Kidney epithelial cell (primary cell): ENCODE results near the gene DPH6. TPM values are rescaled to one million over a fixed set of nuclear protein-coding genes. Genes with fewer than 3 reads are reported as not detected.
"Not testable (repeated sequence)": the region's sequence is repeated elsewhere in the genome, so short reads cannot be mapped to it uniquely, and the experiment has no call there.

Source experiments
- DNase-seq: peaks from one replicate; pipeline ENCODE4 v3.0.0-alpha.2; 2010; ENCODE audit warnings: low read depth
- H3K27me3 ChIP-seq: 2 replicates; pipeline ENCODE4 v1.6.0; 2011; ENCODE audit warnings: low read length; ENCODE audit not compliant: control insufficient read depth, insufficient read depth
- H3K36me3 ChIP-seq: 2 replicates; pipeline ENCODE4 v1.5.1; 2011; ENCODE audit warnings: low read length; ENCODE audit not compliant: control insufficient read depth, insufficient read depth
- H3K4me3 ChIP-seq: 2 replicates; pipeline ENCODE4 v1.5.1; 2011; ENCODE audit warnings: low read depth, mild to moderate bottlenecking, control low read depth, low read length
- CTCF ChIP-seq: IDR thresholded peaks from 2 replicates; pipeline ENCODE4 v1.5.1; 2011; ENCODE audit warnings: mild to moderate bottlenecking, moderate library complexity, low read length, control low read depth, inconsistent platforms; ENCODE audit not compliant: insufficient read depth, poor library complexity, severe bottlenecking
- total RNA-seq: library from RNA; depleted of rRNA; stranded (reverse); fragments of >200 nt; gene quantifications from 2 replicates; pipeline ENCODE4 v1.2.3, GENCODE V29; 2015

DPH6 gene
- total RNA-seq, 1 donor from 2014 or later, result 13.5 TPM

GRCh38 chr15:35442742-35443141 lies 103.2 kb downstream of the DPH6 start:
- no peak overlapping the region for H3K4me3 ChIP-seq
- TF ChIP-seq CTCF, result no peak
- DNase-seq, result no peak
- no peaks in the 10 kb centered on the region for H3K27me3 ChIP-seq
- no peaks in the 10 kb centered on the region for H3K36me3 ChIP-seq

GRCh38 chr15:35441279-35441678 lies 104.7 kb downstream of the DPH6 start:
- not testable (repeated sequence) for H3K27me3 ChIP-seq, H3K4me3 ChIP-seq, H3K36me3 ChIP-seq, DNase-seq

GRCh38 chr15:35440265-35440664 lies 105.7 kb downstream of the DPH6 start:
- no peak overlapping the region for H3K4me3 ChIP-seq
- H3K36me3 ChIP-seq, result no peaks in the 10 kb centered on the region
- no peak for TF ChIP-seq CTCF
- DNase-seq, result no peak
- no peaks in the 10 kb centered on the region for H3K27me3 ChIP-seq

GRCh38 chr15:35439291-35439690 lies 106.7 kb downstream of the DPH6 start:
- no peaks in the 10 kb centered on the region for H3K36me3 ChIP-seq
- H3K27me3 ChIP-seq, result no peaks in the 10 kb centered on the region
- DNase-seq, result no peak
- no peak for TF ChIP-seq CTCF
- H3K4me3 ChIP-seq, result no peak overlapping the region

GRCh38 chr15:35437157-35437556 lies 108.8 kb downstream of the DPH6 start:
- TF ChIP-seq CTCF, result no peak
- Histone ChIP-seq H3K36me3 (no peaks in the 10 kb centered on the region), H3K27me3 (no peaks in the 10 kb centered on the region), H3K4me3 (no peak overlapping the region)
- no peak for DNase-seq

GRCh38 chr15:35436422-35436821 lies 109.5 kb downstream of the DPH6 start:
- DNase-seq, result no peak
- TF ChIP-seq CTCF, result no peak
- no peaks in the 10 kb centered on the region for H3K27me3 ChIP-seq
- H3K36me3 ChIP-seq, result no peaks in the 10 kb centered on the region
- no peak overlapping the region for H3K4me3 ChIP-seq
